Measurements from ENCODE around the gene ATP1A1.

The ATP1A1 gene

DNA sequence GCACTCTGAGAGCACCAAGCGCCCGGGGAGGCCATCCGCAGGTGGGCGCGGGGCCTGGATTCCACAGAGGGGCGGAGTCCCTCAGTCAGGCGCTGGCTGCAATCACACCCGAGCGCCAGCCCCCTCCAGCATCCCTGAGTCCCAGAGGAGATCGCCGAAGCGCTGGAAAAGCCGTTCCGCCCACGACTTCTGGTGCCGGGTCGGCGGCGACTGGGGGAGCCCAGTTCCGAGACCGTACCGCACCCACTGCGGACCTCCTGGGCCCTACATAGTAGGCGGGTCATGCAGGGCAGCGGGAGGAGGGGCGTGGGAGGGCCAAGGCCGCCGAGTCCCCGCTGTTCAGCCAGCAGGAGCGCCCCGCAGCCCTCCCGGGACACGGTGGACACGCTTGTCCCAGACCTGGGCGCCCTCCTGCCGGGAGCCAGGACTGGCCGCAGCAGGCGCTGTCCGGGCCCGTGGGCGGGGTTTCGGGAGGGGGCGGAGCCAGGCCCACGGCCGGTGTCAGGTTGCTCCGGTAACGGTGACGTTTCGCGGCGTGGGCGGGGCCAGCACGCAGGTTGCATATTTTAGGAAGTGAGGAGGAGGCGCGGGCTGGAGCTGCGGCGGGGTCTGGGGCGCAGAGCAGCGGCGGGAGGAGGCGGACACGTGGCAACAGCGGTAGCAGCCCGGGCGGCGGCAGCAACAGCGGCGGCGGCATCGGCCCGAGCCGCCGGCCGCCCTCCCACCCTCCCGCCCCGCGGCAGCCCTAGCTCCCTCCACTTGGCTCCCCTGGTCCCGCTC is at the start of gene ATP1A1:
Gene ATP1A1 (plus strand): TSS at position 594 of the 780 bp plus-strand sequence. CDS start 268 bp downstream, outside the sequence.
- ATAC-seq: peak; percentile 72

DNA sequence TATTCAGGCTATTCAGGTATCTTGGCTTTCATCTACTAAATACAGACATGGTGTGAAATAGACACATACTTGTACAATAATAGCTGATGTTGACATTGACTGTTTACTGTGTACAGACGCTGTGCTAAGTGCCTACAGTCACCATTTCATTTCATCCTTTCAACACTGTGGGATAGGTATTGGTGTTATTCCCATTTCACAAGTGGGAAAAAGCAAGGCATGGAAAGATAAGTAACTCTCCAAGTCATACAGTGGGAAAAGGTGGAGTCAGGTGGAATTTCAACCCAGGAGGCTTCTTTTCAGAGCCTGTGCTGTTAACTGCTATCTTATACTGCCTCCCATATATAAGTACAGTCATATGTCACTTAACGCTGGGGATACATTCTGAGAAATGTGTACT is 49.6 kb upstream of the ATP1A1 start:
- TF ChIP-seq ZFP30 (CRISPR knock-in tag; IDR thresholded peaks at IDR 0.05): no peak
- no peak for ATAC-seq

More for the DNA sequence above, at the start of gene ATP1A1:
- no peak for TF ChIP-seq RARB (CRISPR knock-in tag; IDR thresholded peaks at IDR 0.05)
- 0 out of 2 replicates have a peak, but pooled peaks have one; percentile 5 for TF ChIP-seq ZNF8 (CRISPR knock-in tag; IDR thresholded peaks at IDR 0.05)
- TF ChIP-seq ISL1 (CRISPR knock-in tag; IDR thresholded peaks at IDR 0.05): no peak
- no peak for TF ChIP-seq GLIS3 (CRISPR knock-in tag; IDR thresholded peaks at IDR 0.05)

DNA sequence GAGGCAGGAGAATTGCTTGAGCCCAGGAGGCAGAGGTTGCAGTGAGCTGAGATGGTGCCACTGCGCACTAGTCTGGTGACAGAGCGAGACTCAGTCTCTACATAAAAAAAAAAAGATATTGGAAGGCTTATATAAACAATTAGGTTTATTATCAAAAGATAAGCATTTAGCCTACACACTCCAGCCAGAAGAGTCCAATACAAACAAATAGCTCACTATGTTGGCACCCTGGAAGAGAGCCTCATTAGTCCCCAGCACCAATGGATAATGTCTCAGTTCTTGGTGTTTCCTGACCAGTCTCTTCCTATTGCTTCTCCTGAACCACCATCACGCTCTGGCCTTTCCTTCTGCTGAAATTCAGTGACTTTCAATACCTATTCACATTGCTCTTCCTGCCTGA is 48.6 kb upstream of the ATP1A1 start:
- no peak for ATAC-seq
- TF ChIP-seq TOX (CRISPR knock-in tag; IDR thresholded peaks at IDR 0.05; ENCODE audit: borderline replicate concordance) (no peak), ARNTL (CRISPR knock-in tag; IDR thresholded peaks at IDR 0.05; ENCODE audit: borderline replicate concordance, low read depth) (no peak)

DNA sequence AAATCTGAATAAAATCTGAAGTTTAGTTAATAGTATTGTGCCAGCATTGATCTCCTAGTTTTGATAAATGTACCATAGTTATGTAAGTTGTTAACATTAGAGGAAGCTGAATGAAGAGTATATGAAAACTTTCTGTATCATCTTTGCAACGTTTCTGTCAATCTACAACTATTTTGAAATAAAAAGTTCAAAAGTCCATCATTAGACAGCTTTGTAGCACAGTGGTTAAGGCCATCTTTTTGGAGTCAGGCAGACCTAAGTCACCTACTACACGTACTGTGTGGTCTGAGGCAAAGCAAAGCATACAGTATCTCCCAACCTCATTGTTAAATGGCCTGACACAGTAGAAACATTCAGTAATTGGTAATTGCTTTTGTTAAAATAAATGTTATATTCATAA is 47.9 kb upstream of the ATP1A1 start:
- no peak for ATAC-seq
- TF ChIP-seq TCF4 (CRISPR knock-in tag; IDR thresholded peaks at IDR 0.05; ENCODE audit: borderline replicate concordance) (no peak), ISL1 (CRISPR knock-in tag; IDR thresholded peaks at IDR 0.05) (no peak), TOX (CRISPR knock-in tag; IDR thresholded peaks at IDR 0.05; ENCODE audit: borderline replicate concordance) (no peak), SNAI2 (CRISPR knock-in tag; IDR thresholded peaks at IDR 0.05) (no peak), ESRRG (CRISPR knock-in tag; IDR thresholded peaks at IDR 0.05) (no peak), OSR1 (CRISPR knock-in tag; IDR thresholded peaks at IDR 0.05) (no peak), RARB (CRISPR knock-in tag; IDR thresholded peaks at IDR 0.05) (no peak), BACH2 (CRISPR knock-in tag; IDR thresholded peaks at IDR 0.05; ENCODE audit: borderline replicate concordance) (no peak), ZFP3 (CRISPR knock-in tag; IDR thresholded peaks at IDR 0.05) (no peak), ZNF565 (CRISPR knock-in tag; conservative IDR thresholded peaks at IDR 0.05; ENCODE audit: low read depth) (no peak), CSDC2 (CRISPR knock-in tag; IDR thresholded peaks at IDR 0.05) (no peak), ZFP30 (CRISPR knock-in tag; IDR thresholded peaks at IDR 0.05) (no peak), ZNF8 (CRISPR knock-in tag; IDR thresholded peaks at IDR 0.05) (no peak), GLIS3 (CRISPR knock-in tag; IDR thresholded peaks at IDR 0.05) (no peak)
- TF ChIP-seq, protein P1, sequence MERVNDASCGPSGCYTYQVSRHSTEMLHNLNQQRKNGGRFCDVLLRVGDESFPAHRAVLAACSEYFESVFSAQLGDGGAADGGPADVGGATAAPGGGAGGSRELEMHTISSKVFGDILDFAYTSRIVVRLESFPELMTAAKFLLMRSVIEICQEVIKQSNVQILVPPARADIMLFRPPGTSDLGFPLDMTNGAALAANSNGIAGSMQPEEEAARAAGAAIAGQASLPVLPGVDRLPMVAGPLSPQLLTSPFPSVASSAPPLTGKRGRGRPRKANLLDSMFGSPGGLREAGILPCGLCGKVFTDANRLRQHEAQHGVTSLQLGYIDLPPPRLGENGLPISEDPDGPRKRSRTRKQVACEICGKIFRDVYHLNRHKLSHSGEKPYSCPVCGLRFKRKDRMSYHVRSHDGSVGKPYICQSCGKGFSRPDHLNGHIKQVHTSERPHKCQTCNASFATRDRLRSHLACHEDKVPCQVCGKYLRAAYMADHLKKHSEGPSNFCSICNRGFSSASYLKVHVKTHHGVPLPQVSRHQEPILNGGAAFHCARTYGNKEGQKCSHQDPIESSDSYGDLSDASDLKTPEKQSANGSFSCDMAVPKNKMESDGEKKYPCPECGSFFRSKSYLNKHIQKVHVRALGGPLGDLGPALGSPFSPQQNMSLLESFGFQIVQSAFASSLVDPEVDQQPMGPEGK (CRISPR knock-in tag; IDR thresholded peaks at IDR 0.05; ENCODE audit: borderline replicate concordance): no peak
- TF ChIP-seq, protein P2, sequence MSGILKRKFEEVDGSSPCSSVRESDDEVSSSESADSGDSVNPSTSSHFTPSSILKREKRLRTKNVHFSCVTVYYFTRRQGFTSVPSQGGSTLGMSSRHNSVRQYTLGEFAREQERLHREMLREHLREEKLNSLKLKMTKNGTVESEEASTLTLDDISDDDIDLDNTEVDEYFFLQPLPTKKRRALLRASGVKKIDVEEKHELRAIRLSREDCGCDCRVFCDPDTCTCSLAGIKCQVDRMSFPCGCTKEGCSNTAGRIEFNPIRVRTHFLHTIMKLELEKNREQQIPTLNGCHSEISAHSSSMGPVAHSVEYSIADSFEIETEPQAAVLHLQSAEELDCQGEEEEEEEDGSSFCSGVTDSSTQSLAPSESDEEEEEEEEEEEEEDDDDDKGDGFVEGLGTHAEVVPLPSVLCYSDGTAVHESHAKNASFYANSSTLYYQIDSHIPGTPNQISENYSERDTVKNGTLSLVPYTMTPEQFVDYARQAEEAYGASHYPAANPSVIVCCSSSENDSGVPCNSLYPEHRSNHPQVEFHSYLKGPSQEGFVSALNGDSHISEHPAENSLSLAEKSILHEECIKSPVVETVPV (CRISPR knock-in tag; IDR thresholded peaks at IDR 0.05): no peak
- TF ChIP-seq, protein P3, sequence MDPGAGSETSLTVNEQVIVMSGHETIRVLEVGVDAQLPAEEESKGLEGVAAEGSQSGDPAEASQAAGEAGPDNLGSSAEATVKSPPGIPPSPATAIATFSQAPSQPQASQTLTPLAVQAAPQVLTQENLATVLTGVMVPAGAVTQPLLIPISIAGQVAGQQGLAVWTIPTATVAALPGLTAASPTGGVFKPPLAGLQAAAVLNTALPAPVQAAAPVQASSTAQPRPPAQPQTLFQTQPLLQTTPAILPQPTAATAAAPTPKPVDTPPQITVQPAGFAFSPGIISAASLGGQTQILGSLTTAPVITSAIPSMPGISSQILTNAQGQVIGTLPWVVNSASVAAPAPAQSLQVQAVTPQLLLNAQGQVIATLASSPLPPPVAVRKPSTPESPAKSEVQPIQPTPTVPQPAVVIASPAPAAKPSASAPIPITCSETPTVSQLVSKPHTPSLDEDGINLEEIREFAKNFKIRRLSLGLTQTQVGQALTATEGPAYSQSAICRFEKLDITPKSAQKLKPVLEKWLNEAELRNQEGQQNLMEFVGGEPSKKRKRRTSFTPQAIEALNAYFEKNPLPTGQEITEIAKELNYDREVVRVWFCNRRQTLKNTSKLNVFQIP (CRISPR knock-in tag; IDR thresholded peaks at IDR 0.05; ENCODE audit: borderline replicate concordance, low read depth): no peak
- TF ChIP-seq, protein P4, sequence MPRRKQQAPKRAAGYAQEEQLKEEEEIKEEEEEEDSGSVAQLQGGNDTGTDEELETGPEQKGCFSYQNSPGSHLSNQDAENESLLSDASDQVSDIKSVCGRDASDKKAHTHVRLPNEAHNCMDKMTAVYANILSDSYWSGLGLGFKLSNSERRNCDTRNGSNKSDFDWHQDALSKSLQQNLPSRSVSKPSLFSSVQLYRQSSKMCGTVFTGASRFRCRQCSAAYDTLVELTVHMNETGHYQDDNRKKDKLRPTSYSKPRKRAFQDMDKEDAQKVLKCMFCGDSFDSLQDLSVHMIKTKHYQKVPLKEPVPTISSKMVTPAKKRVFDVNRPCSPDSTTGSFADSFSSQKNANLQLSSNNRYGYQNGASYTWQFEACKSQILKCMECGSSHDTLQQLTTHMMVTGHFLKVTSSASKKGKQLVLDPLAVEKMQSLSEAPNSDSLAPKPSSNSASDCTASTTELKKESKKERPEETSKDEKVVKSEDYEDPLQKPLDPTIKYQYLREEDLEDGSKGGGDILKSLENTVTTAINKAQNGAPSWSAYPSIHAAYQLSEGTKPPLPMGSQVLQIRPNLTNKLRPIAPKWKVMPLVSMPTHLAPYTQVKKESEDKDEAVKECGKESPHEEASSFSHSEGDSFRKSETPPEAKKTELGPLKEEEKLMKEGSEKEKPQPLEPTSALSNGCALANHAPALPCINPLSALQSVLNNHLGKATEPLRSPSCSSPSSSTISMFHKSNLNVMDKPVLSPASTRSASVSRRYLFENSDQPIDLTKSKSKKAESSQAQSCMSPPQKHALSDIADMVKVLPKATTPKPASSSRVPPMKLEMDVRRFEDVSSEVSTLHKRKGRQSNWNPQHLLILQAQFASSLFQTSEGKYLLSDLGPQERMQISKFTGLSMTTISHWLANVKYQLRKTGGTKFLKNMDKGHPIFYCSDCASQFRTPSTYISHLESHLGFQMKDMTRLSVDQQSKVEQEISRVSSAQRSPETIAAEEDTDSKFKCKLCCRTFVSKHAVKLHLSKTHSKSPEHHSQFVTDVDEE (CRISPR knock-in tag; IDR thresholded peaks at IDR 0.05): no peak
